Right lobe of liver (tissue), 6 donors: ENCODE data around the gene FAM151A. TPM values are rescaled to one million over a fixed set of nuclear protein-coding genes. Genes with fewer than 3 reads are reported as not detected.

Experiments
- ATAC-seq, 4 donors: fragments of 200-7000 bp; cut with Tn5 transposase; one replicate each; pipeline ENCODE4 v1.9.1; 2020; ENCODE audit warnings: mild to moderate bottlenecking in 4 of 4, moderate library complexity in 4 of 4
- DNase-seq, 3 donors: peaks; one replicate each; pipeline ENCODE4 v3.0.0-alpha.2; 2020
- H3K27ac ChIP-seq, 3 donors: fragments of 200-600 bp; one replicate each; pipeline ENCODE4 v1.8.0; 2022
- H3K27me3 ChIP-seq, 2 donors: fragments of 200-600 bp; one replicate each; pipeline ENCODE4 v1.8.0; 2022
- H3K36me3 ChIP-seq, 4 donors: fragments of 200-600 bp; sonication (generic) in 1 of 4; one replicate each; pipeline versions ENCODE4 v1.5.1 to v1.8.0; 2017 to 2022; ENCODE audit warnings: control low read depth in 1 of 4
- H3K4me1 ChIP-seq, 4 donors: fragments of 200-600 bp; sonication (generic) in 1 of 4; one replicate each; pipeline versions ENCODE4 v1.5.1 to v1.8.0; 2017 to 2022; ENCODE audit warnings: control low read depth in 1 of 4
- H3K4me3 ChIP-seq, 3 donors: fragments of 200-600 bp; one replicate each; pipeline ENCODE4 v1.8.0; 2022
- H3K9me3 ChIP-seq, 4 donors: fragments of 200-600 bp; sonication (generic) in 1 of 4; one replicate each; pipeline versions ENCODE4 v1.5.1 to v1.8.0; 2017 to 2022; ENCODE audit warnings: control low read depth in 1 of 4
- POLR2A ChIP-seq: fragments of 450-650 bp; IDR thresholded peaks from one replicate; pipeline ENCODE4 v1.6.1; 2017; ENCODE audit warnings: antibody characterized with exemption, mild to moderate bottlenecking
- WGBS: methylation state at CpG from one replicate; pipeline ENCODE4 v1.1.6; 2018; ENCODE audit warnings: low coverage, low lambda C conversion rate; ENCODE audit not compliant: insufficient coverage; ENCODE audit errors: missing lambda C conversion rate; 5-methylcytosine and 5-hydroxymethylcytosine counted together
- intact Hi-C, 2 donors: fragments of 100-400 bp; cut with DNase I; formaldehyde crosslinking; loops; one replicate each; pipeline versions ENCODE4 v1.11.2 to v1.14.1; 2022
- total RNA-seq, 6 experiments: library from RNA; depleted of rRNA in 2 of 6; stranded (reverse); fragments of >200 nt in 2 of 6; fragmentation: NEBNext Ultra II Directional in 3 of 6; extraction: Animal tissue kit (Norgen Biotek cat#: 25700) in 3 of 6; gene quantifications; one replicate each; pipeline versions ENCODE4 v1.1.0 to v1.2.4, GENCODE V29; 2016 to 2023
- TF ChIP-seq, protein P1 (sequence below), 4 donors: fragments of 200-600 bp in 3 of 4; fragments of 450-650 bp in 1 of 4; IDR thresholded peaks; one replicate each; pipeline versions ENCODE4 v1.5.1 to v1.8.0; 2016 to 2022; ENCODE audit warnings: antibody characterized with exemption in 4 of 4, mild to moderate bottlenecking in 2 of 4
- donor health status: DM: no; HTN: yes; CAD: no.
- donor health status: DM: no; HTN: no; CAD: no.
- donor health status: DM: no; HTN: no; CAD: no.
- donor health status: DM: no; HTN: yes; CAD: no.
- donor health status: DM: no; HTN: yes; CAD: no.

The FAM151A gene
- total RNA-seq, 6 experiments from 2014 or later, result 0.12 to 72.9 (median 5.2) TPM

DNA sequence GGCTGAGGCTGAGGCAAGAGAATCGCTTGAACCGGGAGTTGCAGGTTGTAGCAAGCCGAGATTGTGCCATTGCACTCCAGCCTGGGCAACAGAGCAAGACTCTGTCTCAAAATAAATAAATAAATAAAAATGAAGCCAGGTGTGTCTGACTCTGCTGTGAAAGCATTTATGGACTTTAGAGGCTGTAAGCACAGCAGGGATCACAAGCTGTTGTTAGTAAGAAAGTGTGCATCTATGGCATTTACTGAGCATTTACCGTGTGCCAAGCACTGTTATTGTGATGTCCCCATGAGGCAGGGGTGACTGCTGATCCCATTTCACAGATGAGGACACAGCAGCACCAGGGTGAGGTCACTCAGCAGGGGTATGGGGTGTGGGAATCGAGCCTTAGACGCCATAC, 20.1 kb downstream of the FAM151A start:
- H3K4me3 ChIP-seq, result no peak overlapping the region
- WGBS, result 75% methylated on average over 3 of the region's 6 CpGs
- H3K9me3 ChIP-seq, result no peaks in the 10 kb centered on the region
- no peaks in the 10 kb centered on the region for H3K4me1 ChIP-seq
- intact Hi-C loops, result no loop called here
- no peaks in the 10 kb centered on the region for H3K27me3 ChIP-seq
- TF ChIP-seq POLR2A, result no peak
- TF ChIP-seq, protein P1, sequence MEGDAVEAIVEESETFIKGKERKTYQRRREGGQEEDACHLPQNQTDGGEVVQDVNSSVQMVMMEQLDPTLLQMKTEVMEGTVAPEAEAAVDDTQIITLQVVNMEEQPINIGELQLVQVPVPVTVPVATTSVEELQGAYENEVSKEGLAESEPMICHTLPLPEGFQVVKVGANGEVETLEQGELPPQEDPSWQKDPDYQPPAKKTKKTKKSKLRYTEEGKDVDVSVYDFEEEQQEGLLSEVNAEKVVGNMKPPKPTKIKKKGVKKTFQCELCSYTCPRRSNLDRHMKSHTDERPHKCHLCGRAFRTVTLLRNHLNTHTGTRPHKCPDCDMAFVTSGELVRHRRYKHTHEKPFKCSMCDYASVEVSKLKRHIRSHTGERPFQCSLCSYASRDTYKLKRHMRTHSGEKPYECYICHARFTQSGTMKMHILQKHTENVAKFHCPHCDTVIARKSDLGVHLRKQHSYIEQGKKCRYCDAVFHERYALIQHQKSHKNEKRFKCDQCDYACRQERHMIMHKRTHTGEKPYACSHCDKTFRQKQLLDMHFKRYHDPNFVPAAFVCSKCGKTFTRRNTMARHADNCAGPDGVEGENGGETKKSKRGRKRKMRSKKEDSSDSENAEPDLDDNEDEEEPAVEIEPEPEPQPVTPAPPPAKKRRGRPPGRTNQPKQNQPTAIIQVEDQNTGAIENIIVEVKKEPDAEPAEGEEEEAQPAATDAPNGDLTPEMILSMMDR (IDR thresholded peaks at IDR 0.05), result no peak
- no peak overlapping the region for H3K27ac ChIP-seq
- DNase-seq, result no peak
- H3K36me3 ChIP-seq, result no peaks in the 10 kb centered on the region
- no peak for ATAC-seq

DNA sequence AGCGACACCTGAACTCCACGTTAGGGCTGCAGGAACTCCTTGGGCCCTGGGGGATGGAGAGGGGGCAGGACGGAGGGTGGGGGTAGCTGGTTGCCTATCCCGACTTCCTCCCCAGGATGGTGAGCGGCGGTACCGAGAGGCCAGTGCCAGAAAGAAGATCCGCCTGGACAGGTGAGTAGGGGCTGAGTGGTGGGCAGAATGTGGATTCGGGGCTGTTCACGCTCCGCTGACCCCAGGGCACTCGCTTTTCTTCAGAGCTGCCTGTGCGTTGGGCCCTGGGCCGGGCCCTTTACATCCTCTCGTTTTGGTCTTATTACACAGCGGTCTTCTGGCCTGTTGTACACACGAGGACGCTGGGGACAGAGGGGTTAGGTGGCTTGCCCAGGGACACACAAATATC, 20.8 kb downstream of the FAM151A start:
- no peak for ATAC-seq
- Histone ChIP-seq H3K9me3 (no peaks in the 10 kb centered on the region), H3K4me1 (no peaks in the 10 kb centered on the region), H3K27me3 (no peaks in the 10 kb centered on the region), H3K36me3 (no peaks in the 10 kb centered on the region), H3K27ac (no peak overlapping the region), H3K4me3 (no peak overlapping the region)
- 94% methylated on average over 9 of the region's 18 CpGs for WGBS
- TF ChIP-seq POLR2A, result no peak
- TF ChIP-seq, protein P1 (IDR thresholded peaks at IDR 0.05), result no peak
- DNase-seq, result no peak
- intact Hi-C loops, result no loop called here

DNA sequence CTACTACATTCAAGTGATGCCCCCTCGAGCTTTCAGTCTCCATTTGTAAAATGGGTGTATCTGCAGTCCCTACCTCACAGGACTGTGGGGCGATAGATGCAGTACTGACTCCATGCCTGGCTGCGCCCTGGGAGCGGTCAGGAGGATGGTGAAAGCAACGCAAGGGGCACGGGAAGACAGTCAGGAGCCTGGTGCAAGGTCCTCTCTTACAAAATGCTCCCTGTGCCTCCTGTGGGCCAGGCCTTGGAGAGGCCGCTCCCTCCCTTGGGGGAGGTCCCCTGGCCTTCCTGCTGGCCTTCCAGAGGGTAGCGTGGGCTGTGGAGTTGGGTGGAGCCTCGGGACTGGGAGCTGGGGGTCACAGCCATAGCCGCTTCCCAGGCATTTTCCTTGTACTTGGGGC, 21.6 kb downstream of the FAM151A start:
- 39% methylated on average over 4 of the region's 10 CpGs for WGBS
- H3K27me3 ChIP-seq, result no peaks in the 10 kb centered on the region
- TF ChIP-seq POLR2A, result no peak
- TF ChIP-seq, protein P1 (IDR thresholded peaks at IDR 0.05), result no peak
- no peak overlapping the region for H3K27ac ChIP-seq
- intact Hi-C loops, result no loop called here
- H3K4me3 ChIP-seq, result no peak overlapping the region
- no peak for DNase-seq
- H3K36me3 ChIP-seq, result no peaks in the 10 kb centered on the region
- no peak for ATAC-seq
- H3K9me3 ChIP-seq, result no peaks in the 10 kb centered on the region
- H3K4me1 ChIP-seq, result no peaks in the 10 kb centered on the region

DNA sequence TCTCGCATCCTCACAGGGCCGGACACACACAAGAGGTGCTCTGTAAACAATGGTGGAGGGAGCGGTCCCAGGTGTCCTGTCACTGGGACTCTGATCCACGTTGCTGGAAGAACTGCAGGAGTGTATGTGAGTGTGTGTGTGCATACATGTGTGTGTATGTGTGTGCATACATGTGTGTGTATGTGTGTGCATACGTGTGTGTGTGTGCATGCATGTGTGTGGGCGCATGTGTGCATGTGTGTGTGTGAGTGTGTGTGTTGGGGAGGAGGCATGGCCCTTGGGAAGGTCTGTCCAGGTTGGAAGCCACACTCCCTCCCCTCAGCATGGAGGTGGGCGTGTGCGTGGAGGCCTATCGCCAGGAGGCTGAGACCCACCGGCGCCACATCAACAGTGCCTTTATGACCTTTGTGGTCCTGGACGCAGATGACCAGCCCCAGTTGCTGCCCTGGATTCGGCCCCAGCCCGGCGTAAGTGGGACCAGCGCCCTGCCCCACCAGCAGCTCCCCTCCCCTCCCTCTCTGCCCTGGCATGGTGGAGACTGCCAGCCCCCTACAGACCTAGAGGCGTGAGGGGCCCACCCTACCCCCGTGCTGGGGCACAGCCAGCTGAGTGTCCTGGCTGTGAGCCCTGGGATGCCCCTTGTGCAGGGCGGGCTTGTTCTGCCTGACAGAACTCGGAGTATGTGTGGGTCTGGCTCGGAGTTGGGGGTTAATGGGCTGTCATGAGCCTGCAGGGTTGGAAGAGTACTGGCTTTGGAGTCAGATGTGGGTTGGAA, 22.2 kb downstream of the FAM151A start:
- no peak for ATAC-seq
- TF ChIP-seq POLR2A, result no peak
- TF ChIP-seq, protein P1 (IDR thresholded peaks at IDR 0.05), result no peak
- DNase-seq, result no peak
- no peak overlapping the region for H3K27ac ChIP-seq
- no peaks in the 10 kb centered on the region for H3K9me3 ChIP-seq
- intact Hi-C loops, result no loop called here
- no peaks in the 10 kb centered on the region for H3K4me1 ChIP-seq
- no peak overlapping the region for H3K4me3 ChIP-seq
- 93% methylated on average over 3 of the region's 21 CpGs for WGBS
- H3K36me3 ChIP-seq, result no peaks in the 10 kb centered on the region
- H3K27me3 ChIP-seq, result no peaks in the 10 kb centered on the region
